CD14-positive monocyte (primary cell): ENCODE data around the gene PPP1R13B. TPM values are rescaled to one million over a fixed set of nuclear protein-coding genes. Genes with fewer than 3 reads are reported as not detected.

ENCODE experiments used
- DNase-seq, 3 donors: peaks; one replicate each; pipeline ENCODE4 v3.0.0-alpha.2; 2011 to 2022
- H2AFZ ChIP-seq: 2 replicates; pipeline ENCODE4 v1.6.0; 2012; ENCODE audit warnings: mild to moderate bottlenecking, low read depth, low read length, inconsistent platforms; ENCODE audit not compliant: insufficient read depth, poor library complexity, severe bottlenecking
- H3K27ac ChIP-seq, 2 donors: 1 replicate in 1 of 2; 2 replicates in 1 of 2; pipeline ENCODE4 v1.5.1; 2012 to 2013; ENCODE audit warnings: low read length in 2 of 2, control low read depth in 1 of 2, inconsistent platforms in 1 of 2, low read depth in 1 of 2, mild to moderate bottlenecking in 1 of 2
- H3K27me3 ChIP-seq, 2 donors: one replicate each; pipeline versions ENCODE4 v1.6.0 to v1.6.1; 2011 to 2013; ENCODE audit warnings: low read length in 2 of 2; ENCODE audit not compliant: control insufficient read depth in 2 of 2, insufficient read depth in 2 of 2
- H3K36me3 ChIP-seq, 2 donors: replicated peaks in 1 of 2; 1 replicate in 1 of 2; 2 replicates in 1 of 2; pipeline versions ENCODE4 v1.5.1 to v1.6.1; 2012 to 2013; ENCODE audit warnings: low read length in 2 of 2, control low read depth in 1 of 2, inconsistent platforms in 1 of 2, mild to moderate bottlenecking in 1 of 2; ENCODE audit not compliant: insufficient read depth in 2 of 2, control insufficient read depth in 1 of 2
- H3K4me1 ChIP-seq, 2 donors: 1 replicate in 1 of 2; 2 replicates in 1 of 2; pipeline versions ENCODE4 v1.5.1 to v1.6.1; 2012 to 2013; ENCODE audit warnings: low read length in 2 of 2, control low read depth in 1 of 2, inconsistent platforms in 1 of 2, mild to moderate bottlenecking in 1 of 2, moderate library complexity in 1 of 2; ENCODE audit not compliant: insufficient read depth in 2 of 2, control insufficient read depth in 1 of 2
- H3K4me2 ChIP-seq: replicated peaks from 2 replicates; pipeline ENCODE3; 2012; ENCODE audit warnings: low read length, moderate library complexity, mild to moderate bottlenecking; ENCODE audit not compliant: poor library complexity, severe bottlenecking; ENCODE audit errors: extremely low read depth
- H3K4me3 ChIP-seq, 3 experiments: fragments of 200-600 bp in 1 of 3; sonication (generic) in 1 of 3; replicated peaks in 1 of 3; 1 replicate in 2 of 3; 2 replicates in 1 of 3; pipeline ENCODE4 v1.5.1; 2011 to 2013; ENCODE audit warnings: low read length in 3 of 3, mild to moderate bottlenecking in 3 of 3, control low read depth in 2 of 3, low read depth in 2 of 3, inconsistent platforms in 1 of 3, moderate library complexity in 1 of 3
- H3K79me2 ChIP-seq: 2 replicates; pipeline ENCODE4 v1.6.0; 2012; ENCODE audit warnings: mild to moderate bottlenecking, control low read depth, inconsistent platforms, low read length, moderate library complexity; ENCODE audit not compliant: insufficient read depth
- H3K9ac ChIP-seq: 2 replicates; pipeline ENCODE4 v1.6.0; 2017; ENCODE audit warnings: low read length, mild to moderate bottlenecking; ENCODE audit not compliant: insufficient read depth, poor library complexity, severe bottlenecking
- H3K9me3 ChIP-seq, 2 donors: replicated peaks in 1 of 2; 1 replicate in 1 of 2; 2 replicates in 1 of 2; pipeline versions ENCODE4 v1.5.1 to v1.6.1; 2012 to 2013; ENCODE audit warnings: low read length in 2 of 2, control low read depth in 1 of 2; ENCODE audit not compliant: control insufficient read depth in 1 of 2, insufficient read depth in 1 of 2
- H4K20me1 ChIP-seq: 2 replicates; pipeline ENCODE4 v1.6.0; 2012; ENCODE audit warnings: mild to moderate bottlenecking, low read length, control low read depth, moderate library complexity; ENCODE audit not compliant: insufficient read depth
- H3K27ac Mint-ChIP-seq, 7 donors: one replicate each; pipeline ENCODE4 v1.8.0; 2020; ENCODE audit warnings: mild to moderate bottlenecking in 7 of 7, mixed read lengths in 7 of 7, moderate library complexity in 6 of 7, inconsistent platforms in 2 of 7
- H3K27me3 Mint-ChIP-seq, 3 donors: one replicate each; pipeline ENCODE4 v1.8.0; 2021 to 2022; ENCODE audit warnings: low read depth in 3 of 3, mild to moderate bottlenecking in 3 of 3, mixed read lengths in 3 of 3, moderate library complexity in 3 of 3, inconsistent platforms in 1 of 3
- H3K36me3 Mint-ChIP-seq, 2 donors: one replicate each; pipeline ENCODE4 v1.8.0; 2020; ENCODE audit warnings: mixed read lengths in 2 of 2, inconsistent platforms in 1 of 2, mild to moderate bottlenecking in 1 of 2
- H3K4me1 Mint-ChIP-seq: one replicate; pipeline ENCODE4 v1.8.0; 2020; ENCODE audit warnings: mild to moderate bottlenecking, mixed read lengths
- H3K4me3 Mint-ChIP-seq, 2 donors: one replicate each; pipeline ENCODE4 v1.8.0; 2020; ENCODE audit warnings: mild to moderate bottlenecking in 2 of 2, mixed read lengths in 2 of 2, moderate library complexity in 1 of 2
- H3K9me3 Mint-ChIP-seq, 7 donors: one replicate each; pipeline ENCODE4 v1.8.0; 2020 to 2022; ENCODE audit warnings: mixed read lengths in 7 of 7, mild to moderate bottlenecking in 6 of 7, moderate library complexity in 6 of 7, inconsistent platforms in 2 of 7
- CTCF ChIP-seq: fragments of 200-600 bp; IDR thresholded peaks from one replicate; pipeline ENCODE4 v1.8.0; 2022; ENCODE audit warnings: antibody characterized with exemption, mild to moderate bottlenecking
- WGBS: methylation state at CpG from one replicate; pipeline ENCODE4 v1.1.5; 2013; ENCODE audit warnings: missing lambda C conversion rate; ENCODE audit not compliant: insufficient coverage; 5-methylcytosine and 5-hydroxymethylcytosine counted together
- intact Hi-C, 2 donors: fragments of 100-400 bp; cut with micrococcal nuclease; formaldehyde crosslinking; loops; one replicate each; pipeline versions ENCODE4 v1.15.0 to v1.15.1; 2023
- polyA plus RNA-seq, 3 donors: library from polyadenylated mRNA; depleted of rRNA in 1 of 3; unstranded in 2 of 3; stranded (reverse) in 1 of 3; fragments of 300-500 nt in 2 of 3; fragments of >200 nt in 1 of 3; fragmentation: Illumina TruSeq in 2 of 3; gene quantifications; 1 replicate in 2 of 3; 2 replicates in 1 of 3; pipeline ENCODE4 v1.2.3, GENCODE V29; 2012 to 2021

The PPP1R13B gene
- polyA plus RNA-seq, 3 donors = 0.48 to 1.1 (median 0.99) TPM

- Mint-ChIP-seq H3K27me3 (peaks cover 3 to 6% (median 4%) of the 10 kb centered on the region in 3 donors), H3K9me3 (no peaks in the 10 kb centered on the region), H3K27ac (no peak overlapping the region), H3K4me3 (no peak overlapping the region), H3K36me3 (peaks cover 5% of the 10 kb centered on the region in 2 donors), H3K4me1 (peaks cover 7% of the 10 kb centered on the region)
- Histone ChIP-seq H3K27ac (no peak overlapping the region), H3K36me3 (peaks cover 0 to 1% of the 10 kb centered on the region in 2 donors), H3K4me1 (no peaks in the 10 kb centered on the region), H2AFZ (no peak overlapping the region), H3K4me3 (no peak overlapping the region), H3K79me2 (no peaks in the 10 kb centered on the region), H4K20me1 (no peaks in the 10 kb centered on the region), H3K27me3 (no peaks in the 10 kb centered on the region), H3K9ac (no peak overlapping the region), H3K9me3 (no peaks in the 10 kb centered on the region), H3K4me2 (no peak overlapping the region)
- intact Hi-C loops = no loop called here
- TF ChIP-seq CTCF = no peak
- DNase-seq = no peak
- 100% methylated on average over 2 of the region's 6 CpGs for WGBS
These were observed 107.9 kb downstream of the PPP1R13B start for GRCh38 chr14:103739466-103739792.

- DNase-seq = no peak
- WGBS = 92% methylated on average over 32 of the region's 34 CpGs
- no peaks in the 10 kb centered on the region for H3K9me3 Mint-ChIP-seq
- Histone ChIP-seq H3K4me3 (no peak overlapping the region), H4K20me1 (no peaks in the 10 kb centered on the region), H3K9ac (no peak overlapping the region), H3K4me2 (no peak overlapping the region), H3K79me2 (no peaks in the 10 kb centered on the region), H3K9me3 (no peaks in the 10 kb centered on the region), H2AFZ (no peak overlapping the region), H3K27me3 (no peaks in the 10 kb centered on the region), H3K4me1 (no peaks in the 10 kb centered on the region), H3K27ac (no peak overlapping the region), H3K36me3 (peaks cover 1 to 6% of the 10 kb centered on the region in 2 donors)
- peaks cover 7% of the 10 kb centered on the region for H3K4me1 Mint-ChIP-seq
- H3K36me3 Mint-ChIP-seq = peaks cover 7 to 11% of the 10 kb centered on the region in 2 donors
- peaks cover 3 to 4% (median 4%) of the 10 kb centered on the region in 3 donors for H3K27me3 Mint-ChIP-seq
- no peak overlapping the region for H3K4me3 Mint-ChIP-seq
- intact Hi-C loops = no loop called here
- no peak overlapping the region for H3K27ac Mint-ChIP-seq
- no peak for TF ChIP-seq CTCF
These were observed 108.5 kb downstream of the PPP1R13B start for GRCh38 chr14:103738701-103739451.
